ENCODE results near the gene NABP2.

DNA sequence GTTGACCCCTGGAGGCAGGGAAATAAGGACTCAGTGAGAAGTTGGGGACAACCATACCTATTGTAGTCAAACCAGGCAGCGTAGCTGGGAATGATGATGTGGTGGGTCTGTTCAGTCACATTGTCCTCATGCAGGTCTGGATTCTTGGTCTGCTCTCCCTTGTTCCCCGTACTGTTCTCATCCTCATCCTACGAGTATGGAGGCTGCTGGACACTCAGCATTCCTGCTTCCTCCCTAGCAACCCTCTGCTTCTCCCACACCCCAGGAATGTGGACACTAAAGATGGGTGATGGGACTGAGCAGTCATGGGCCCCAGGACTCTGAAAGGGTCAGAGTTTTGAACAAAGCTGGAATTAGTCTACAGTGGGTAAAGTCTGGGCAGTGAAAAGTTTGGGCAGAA, 45.8 kb upstream of the NABP2 start:
- TF ChIP-seq, protein P1, sequence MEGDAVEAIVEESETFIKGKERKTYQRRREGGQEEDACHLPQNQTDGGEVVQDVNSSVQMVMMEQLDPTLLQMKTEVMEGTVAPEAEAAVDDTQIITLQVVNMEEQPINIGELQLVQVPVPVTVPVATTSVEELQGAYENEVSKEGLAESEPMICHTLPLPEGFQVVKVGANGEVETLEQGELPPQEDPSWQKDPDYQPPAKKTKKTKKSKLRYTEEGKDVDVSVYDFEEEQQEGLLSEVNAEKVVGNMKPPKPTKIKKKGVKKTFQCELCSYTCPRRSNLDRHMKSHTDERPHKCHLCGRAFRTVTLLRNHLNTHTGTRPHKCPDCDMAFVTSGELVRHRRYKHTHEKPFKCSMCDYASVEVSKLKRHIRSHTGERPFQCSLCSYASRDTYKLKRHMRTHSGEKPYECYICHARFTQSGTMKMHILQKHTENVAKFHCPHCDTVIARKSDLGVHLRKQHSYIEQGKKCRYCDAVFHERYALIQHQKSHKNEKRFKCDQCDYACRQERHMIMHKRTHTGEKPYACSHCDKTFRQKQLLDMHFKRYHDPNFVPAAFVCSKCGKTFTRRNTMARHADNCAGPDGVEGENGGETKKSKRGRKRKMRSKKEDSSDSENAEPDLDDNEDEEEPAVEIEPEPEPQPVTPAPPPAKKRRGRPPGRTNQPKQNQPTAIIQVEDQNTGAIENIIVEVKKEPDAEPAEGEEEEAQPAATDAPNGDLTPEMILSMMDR (IDR thresholded peaks at IDR 0.05): no peak
- no peak for TF ChIP-seq POLR2AphosphoS5 (IDR thresholded peaks at IDR 0.05)
